HuH-7 (cell line): ENCODE results near the gene PRODH2.
A peak's percentile ranks its signal among the peaks of the same experiment; 100 is the strongest.
"Not testable (repeated sequence)": the region's sequence is repeated elsewhere in the genome, so short reads cannot be mapped to it uniquely, and the experiment has no call there.

Source experiments
- DNase-seq: peaks from one replicate; pipeline ENCODE4 v3.0.0; 2011; ENCODE audit warnings: low spot score

PRODH2 gene

DNA sequence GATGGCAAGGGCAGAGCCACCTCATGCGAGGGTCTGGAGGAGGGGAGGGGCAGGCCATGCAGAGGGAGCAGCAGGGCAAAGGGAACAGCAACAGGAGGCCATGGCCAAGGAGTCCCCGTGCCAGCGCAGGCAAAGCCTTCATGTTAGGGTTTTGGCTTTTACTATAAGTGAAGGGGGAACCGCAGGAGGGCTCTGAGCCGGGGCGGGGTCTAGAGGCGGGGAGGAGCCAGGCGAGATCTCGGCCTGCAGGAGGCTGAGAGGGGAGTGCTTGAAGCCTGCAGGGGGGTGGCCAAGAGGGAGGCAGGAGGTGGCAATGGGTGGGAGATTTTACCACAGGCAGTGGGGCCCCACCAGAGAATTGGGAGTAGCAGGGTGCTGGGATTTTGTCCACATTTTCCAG is 31.0 kb downstream of the PRODH2 start:
- no peak for DNase-seq

DNA sequence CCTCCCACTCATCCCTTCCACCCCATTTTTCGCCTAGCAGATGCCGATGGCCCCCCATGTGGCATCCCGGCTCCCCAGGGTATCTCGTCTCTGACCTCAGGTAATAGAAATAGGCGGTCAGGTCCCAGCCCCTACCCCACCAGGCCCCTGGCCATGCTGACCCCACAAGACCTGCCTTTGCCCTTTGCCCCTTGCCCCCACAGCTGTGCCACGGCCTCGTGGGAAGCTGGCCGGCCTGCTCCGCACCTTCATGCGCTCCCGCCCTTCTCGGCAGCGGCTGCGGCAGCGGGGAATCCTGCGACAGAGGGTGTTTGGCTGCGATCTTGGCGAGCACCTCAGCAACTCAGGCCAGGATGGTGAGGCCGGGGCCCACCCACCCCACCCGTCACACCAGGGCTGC is 31.9 kb downstream of the PRODH2 start:
- DNase-seq = no peak

DNA sequence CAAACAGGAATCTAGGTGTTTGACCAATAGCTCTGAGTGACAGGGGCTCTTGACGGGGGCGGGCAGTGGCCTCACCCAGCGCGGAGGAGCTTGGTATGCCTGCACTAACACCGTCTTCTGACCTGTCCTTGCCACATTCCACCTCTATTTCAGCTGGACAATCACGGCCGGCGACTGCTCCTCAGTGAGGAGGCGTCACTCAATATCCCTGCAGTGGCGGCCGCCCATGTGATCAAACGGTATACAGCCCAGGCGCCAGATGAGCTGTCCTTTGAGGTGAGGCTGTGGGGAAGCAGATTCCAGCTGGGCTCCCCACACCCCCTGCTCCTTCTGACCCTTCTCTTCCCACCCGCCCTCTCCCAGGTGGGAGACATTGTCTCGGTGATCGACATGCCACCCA is 32.6 kb downstream of the PRODH2 start:
- no peak for DNase-seq

DNA sequence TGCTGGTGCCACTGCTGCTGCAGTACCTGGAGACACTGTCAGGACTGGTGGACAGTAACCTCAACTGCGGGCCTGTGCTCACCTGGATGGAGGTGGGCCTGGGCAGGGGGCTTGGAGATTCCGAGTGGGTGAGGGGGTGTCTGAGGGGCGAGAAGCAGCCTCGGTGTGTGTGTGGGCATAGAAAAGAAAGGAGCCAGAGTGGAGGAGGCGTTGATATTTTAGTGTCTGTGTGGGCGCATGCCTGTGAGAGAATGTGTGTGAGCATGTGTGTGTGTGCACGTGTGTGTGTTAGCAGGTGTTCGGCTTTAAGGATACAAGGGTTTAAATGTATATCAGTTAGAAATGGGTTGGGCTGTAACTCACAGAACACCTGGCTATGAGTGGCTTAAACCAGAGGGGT is 33.6 kb downstream of the PRODH2 start:
- no peak for DNase-seq

DNA sequence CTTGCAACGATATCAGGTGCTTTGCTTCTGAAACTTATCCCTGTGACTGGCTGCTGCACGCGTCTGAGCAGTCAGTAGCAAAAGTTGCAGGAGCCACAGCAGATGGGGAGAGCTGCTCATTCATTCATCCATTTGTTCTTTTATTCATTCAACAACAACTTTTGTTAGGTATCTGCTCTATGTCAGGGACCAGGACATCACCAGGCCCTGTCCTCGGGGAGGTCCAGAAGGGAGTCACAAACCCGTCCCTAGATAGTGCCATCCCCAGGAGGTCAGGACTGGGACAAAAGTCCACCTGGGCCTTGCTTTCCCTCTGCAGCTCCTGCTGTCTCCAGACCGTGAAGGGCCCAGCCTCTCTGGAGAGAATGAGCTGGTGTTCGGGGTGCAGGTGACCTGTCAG is 34.7 kb downstream of the PRODH2 start:
- DNase-seq = no peak

DNA sequence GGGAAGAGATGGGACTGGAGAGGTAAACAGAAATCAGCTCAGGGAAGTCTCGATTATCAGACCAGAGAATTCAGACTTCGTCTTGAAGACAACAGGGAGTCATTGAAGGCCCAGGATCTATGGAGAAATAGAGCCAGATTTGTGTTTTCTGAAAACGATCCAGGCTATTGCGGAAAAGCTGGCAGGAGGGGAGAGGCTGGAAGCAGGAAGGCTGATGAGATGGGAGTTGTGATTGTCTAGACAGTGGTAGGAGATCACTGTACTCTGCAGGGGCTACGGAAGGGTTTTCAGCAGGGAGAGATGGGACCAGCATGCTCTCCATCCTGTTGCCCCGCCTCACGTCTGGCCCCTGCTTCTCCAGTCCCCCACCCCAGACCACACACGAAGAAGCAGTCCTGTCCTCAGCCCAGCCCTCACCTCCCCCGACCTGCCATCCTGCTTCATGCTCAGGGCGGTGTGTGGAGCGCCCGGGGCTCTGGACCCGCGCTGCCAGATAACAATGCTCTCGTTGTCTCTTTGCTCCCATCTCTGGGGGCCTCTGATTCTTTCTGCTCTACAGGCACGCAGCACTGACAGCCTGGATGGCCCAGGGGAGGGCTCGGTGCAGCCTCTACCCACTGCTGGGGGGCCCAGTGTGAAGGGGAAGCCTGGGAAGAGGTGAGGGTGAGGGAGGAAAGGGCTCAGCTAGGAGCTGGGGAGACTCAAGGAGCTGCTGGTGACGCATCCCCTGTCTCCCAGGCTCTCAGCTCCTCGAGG is 35.4 kb downstream of the PRODH2 start:
- no peak for DNase-seq

DNA sequence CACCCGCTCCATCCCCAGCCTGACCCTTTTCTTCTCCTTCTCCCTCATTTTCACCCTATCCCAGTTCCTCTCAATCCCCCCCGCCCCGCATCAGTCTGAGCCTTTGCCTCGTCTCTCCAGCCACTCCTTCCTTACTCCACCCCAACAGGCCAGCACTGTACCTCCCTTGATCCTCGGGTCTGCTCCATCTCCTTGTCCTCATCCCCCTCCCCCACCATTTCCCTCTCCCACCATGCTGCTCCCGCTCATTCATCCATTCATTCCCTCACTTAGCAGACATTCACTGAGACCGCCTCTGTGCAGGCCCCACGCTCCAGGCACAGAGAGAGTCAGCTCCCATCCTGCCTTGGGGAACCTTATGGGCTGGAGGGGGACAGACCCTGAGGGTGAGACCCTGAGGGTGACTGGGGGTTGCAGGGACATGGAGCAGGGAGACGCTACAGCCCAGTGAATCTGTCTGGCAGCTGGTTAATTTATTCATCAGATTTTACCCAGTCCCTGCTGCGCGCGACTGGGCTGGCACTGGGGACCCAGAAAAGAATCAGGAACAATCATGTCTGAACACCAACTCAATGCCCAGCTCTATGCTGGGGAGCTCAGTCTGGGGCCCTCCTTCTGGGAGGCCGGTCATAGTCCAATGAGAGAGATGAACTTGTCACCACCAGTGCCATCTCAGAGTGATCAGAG is 36.4 kb downstream of the PRODH2 start:
- no peak for DNase-seq

DNA sequence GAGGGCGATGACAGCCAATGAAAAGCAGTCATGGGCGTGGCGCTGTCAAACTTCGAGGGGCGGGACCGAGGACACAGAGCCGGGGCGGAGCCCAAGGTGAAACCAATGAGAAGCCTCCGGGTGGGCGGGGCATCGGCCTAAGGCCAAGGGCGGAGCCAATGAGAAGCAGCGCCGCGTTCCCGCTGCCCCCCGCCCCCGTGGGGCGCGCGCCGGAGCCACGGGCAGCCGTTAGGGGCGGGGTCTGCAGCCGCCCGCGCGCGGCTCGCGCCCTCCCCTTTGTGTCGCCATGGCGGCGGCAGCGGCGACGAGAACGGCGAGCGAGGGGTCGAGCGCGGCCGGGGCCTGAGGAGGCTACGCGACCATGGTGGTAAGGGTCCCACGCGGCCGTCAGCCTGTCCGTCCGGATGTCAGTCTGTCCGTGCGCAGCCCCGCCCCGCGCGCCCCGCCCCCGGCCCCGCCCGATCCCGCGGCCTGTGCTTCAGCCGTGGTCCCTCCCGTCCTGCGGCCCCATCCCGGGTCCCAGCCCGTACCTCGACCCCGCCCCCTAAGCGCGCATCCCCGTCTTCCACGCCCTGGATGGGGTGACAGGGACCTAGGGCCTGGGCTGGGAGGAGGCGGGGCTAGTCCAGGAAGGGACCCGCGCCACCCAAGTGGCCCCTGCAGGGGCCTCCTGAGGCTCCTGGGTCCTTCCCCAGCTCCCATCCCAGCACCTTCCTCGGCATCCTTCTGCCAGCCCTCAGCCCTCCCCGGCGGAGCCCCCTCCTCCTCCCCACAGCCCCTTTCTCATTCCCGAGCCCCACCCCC is 37.1 kb downstream of the PRODH2 start, which contains the start of gene ARHGAP33:
ARHGAP33 (plus strand) TSS at position 267 of the 804 bp plus-strand sequence; CDS start at position 362, 95 bp downstream.
- peak; percentile 99 for DNase-seq

DNA sequence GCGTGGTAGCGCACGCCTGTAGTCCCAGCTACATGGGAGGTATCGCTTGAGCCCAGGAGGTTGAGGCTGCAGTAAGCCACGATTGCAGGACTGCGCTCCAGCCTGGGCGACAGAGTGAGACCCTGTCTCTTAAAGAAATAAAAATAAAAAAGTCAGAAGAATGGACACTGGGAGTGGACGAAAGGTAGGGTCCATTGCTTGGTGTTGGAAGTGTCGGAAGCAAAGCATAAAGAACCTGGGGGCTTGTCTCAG is 37.7 kb downstream of the PRODH2 start:
- no peak for DNase-seq

DNA sequence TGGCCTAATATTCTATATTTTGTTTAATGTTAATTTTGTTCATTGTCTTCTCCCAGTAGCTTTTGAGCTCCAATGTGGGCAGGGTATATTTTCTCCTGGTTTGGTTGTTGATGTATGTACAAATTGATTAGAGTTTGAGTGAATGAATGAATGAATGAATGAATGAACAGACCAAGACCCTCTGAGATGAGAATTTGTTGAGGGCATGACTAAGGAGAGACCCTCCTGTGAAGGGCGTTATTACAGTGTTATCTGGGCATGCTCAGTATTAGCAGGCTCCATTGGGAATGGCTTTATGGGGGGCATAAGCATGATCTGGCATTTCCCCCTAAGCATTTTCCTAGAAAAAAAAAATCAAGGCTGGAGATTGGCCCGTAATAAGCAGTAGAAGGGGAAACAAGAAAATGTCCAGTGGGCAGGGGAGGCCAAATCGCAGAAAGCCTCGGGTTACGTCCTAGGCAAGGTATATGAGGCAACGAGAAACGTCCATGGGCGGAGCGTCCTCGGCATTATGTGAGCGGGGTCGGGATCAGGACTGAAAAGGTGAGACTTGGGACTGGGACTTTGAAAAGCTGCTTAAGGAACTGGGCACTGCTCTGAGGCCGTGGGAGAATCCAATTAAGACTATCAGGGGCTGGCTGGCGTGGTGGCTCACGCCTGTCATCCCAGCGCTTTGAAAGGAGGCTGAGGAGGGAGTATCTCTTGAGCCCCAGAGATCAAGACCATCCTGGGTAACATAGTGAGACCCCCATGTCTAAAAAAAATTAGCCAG is 38.2 kb downstream of the PRODH2 start:
- no peak for DNase-seq

DNA sequence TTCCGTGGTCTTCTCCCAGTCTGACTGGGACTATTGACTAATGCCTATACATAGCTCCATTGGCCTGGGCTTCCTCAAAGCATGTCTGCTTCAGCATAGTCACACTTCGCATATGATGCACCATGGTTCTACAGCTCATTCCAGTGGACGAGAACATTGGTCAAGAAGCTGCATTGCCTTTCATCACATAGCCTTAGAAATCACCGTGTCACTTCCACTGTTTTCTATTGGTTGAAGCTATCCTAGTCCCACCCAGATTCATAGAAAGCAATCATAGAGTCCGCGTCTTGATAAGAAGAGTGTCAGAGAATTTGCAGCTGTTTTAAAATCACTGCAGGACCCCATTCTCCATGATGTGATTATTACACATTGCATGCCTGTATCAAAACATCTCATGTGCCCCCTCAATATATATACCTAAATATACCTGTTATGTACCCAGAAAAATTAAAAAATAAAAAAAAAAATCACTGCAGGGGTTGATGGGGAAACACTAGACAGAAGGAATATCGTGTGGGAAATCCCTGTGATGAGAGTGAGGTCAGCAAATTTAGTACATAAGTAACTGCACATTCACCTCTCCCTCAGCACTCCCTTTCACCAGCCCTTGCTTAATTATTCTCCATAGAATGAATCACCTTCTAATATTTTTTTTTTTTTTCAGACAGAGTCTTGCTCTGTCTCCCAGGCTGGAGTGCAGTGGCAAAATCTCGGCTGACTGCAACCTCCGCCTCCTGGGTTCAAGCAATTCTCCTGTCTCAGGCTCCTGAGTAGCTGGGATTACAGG is 39.4 kb downstream of the PRODH2 start:
- no peak for DNase-seq

DNA sequence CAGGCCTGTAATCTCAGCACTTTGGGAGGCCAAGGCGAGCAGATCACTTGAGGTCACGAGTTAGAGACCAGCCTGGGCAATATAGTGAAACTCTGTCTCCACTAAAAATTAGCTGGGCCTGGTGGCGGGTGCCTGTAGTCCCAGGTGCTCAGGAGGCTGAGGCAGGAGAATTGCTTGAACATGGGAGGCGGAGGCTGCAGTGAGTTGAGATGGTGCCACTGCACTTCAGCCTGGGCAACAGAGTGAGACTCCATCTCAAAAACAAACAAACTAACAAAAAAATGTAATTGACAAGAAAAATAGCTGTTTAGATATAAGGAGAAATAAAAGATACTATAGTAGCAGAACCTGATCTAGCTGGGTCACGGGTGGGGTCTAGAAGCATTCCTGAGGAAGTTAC is 40.3 kb downstream of the PRODH2 start:
- not testable (repeated sequence) for DNase-seq

DNA sequence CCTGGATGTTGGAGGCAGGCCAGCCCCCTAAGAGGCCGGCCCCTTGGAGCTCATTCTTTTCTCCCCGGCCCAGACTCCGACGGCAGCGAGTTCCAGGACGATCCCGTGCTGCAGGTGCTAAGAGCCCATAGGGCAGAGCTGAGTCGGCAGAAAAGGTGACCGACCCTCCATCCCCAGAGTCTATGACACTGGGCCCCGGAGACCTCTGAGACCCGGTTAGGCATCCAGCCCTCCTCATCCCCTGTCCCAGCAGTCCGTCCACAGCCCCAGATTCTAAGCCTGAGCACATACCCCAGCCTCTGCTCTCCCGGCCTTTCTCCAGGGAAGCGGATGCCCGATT is 44.6 kb downstream of the PRODH2 start:
- DNase-seq = no peak

DNA sequence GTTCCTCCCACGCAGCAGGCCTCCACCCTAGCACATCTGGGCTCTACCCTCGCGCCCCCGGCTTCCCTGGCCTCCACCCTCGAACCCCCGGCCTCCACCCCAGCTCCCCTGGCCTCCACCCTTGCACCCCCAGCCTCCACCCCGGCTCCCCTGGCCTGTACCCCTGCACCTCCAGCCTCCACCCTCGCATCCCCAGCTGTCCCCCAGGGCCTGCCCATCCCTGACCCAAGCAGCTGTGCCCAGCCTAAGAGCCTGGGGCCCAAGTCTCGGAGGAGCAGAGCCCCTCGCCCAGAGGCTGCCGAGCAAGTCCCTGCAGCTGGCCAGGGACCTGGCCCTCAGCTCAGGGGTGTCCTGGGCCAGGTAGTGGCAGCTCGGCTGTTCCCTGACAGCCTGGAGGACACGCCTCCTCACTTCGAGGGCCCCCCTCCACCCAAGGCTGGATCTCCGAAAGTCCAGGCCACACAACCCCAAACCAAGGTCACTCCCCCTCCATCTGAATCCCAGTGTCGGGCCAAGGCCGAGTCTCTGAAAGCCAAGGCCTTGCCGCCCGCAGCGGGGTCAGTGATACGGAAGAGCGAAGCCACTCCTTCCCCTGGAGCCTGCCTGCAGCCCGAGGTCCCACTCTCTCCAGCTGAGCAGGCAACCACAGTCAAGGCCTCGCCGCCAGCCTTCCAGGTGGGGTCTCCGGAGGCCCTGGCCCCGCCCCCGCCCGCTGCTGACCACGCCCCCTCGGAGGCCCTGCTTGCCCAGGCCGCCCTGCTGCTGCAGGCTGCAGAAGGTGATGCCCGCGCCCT is 45.2 kb downstream of the PRODH2 start:
- DNase-seq = no peak

DNA sequence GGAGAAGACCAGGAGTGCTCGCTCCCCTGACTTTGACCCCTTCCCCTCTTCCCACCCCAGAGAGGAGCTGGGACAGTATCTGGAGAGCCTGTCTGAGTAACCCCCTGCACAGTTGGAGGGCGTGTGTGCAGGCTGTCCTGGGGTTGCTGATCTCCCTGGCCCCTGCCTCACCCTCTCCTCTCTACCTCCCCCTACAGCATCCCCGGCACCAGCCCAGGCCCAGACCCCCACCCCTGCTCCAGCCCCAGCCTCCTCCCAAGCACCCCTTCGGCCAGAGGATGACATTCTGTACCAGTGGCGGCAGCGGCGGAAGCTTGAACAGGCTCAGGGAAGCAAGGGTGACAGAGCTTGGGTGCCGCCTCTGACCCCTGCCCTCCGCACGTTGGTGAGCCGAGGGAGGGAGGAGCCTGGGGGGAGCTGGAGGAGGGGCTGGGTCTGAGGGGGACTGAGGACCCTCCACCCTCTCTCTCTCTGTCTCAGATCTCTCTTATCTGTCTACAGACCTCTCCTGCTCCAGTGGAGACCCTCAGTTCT is 46.0 kb downstream of the PRODH2 start:
- DNase-seq = no peak

DNA sequence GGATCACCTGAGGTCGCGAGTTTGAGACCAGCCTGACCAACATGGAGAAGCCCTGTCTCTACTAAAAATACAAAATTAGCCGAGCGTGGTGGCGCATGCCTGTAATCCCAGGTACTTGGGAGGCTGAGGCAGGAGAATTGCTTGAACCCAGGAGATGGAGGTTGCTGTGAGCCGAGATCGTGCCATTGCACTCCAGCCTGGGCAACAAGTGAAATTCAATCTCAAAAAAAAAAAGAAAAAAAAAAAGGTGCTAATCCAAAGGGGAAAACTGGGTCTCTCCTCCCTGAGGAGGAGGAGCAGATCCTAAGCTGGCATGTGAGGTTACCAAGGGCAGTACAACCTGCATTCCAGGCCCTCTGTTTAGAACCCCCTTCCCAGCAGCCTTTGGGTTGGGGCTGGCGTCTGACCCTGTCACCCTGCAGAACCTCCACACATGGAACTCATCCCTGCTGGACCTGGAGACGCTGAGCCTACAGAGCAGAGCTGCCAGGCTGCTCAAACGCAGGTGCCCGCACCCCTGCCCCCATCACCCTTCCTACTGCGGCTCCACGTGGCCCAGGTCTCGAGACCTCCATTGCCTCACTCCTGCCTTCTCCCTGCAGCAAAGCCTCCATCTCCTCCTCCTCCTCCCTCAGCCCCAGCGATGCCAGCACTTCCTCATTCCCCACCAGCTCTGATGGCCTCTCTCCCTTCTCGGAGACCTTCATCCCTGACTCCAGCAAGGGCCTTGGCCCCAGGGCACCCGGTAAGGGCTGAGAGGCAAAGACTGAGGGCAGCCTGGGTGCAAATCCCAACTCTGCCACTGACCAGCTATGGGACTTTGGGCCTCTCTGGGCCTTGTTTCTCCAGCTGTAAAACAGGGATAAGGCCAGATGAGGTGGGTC is 48.0 kb downstream of the PRODH2 start:
- DNase-seq = no peak

DNA sequence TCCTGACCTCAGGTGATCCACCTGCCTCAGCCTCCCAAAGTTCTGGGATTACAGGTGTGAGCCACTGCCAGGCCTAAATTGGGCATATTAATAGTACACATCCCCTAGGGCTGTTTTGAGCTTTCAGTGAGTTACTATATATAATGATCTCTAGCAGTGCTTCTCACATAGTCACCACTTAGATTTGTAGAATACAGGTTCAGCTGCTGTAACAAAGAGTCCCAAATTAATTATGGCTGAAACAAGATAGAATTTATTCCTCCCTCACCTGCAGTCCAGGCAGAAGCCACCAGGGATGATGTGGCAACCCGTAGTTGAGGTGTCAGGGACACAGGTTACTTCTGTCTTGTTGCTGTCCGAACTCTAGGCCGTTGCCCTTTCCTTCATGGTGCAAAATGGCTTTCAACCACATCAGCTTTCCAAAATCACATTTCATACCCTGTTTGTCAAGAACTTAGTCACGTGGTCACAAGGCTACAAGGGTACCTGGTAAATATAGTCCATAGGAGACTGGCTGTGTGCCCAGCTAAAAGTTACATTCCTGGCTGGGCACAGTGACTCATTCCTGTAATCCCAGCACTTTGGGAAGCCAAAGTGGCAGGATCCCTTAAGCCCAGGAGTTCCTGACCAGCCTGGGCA is 51.8 kb downstream of the PRODH2 start:
- DNase-seq = no peak

DNA sequence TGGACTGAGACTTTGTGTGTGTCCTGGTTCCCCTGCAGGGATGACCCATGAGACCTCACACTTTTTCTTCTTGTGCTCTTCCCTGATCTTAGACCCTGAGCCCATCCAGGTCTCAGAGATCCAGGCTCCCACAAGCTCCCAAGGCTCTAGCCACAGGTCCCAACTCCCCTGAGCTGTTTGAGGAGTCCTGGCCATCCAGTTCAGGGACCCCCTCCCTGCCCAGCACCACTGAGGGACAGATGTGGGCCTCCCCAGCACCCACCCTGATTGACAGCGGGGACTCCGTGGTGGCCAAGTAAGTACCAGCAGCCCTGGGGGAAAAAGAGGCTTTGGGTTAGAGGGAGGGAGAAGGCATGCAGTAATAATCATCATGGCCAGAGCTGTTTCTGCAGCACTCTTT is 52.9 kb downstream of the PRODH2 start:
- DNase-seq = no peak
